HT1080 (cell line): ENCODE results near the gene GINS1. TPM values are rescaled to one million over a fixed set of nuclear protein-coding genes. Genes with fewer than 3 reads are reported as not detected.
"Not testable (repeated sequence)": the region's sequence is repeated elsewhere in the genome, so short reads cannot be mapped to it uniquely, and the experiment has no call there.

ENCODE experiments used
- DNase-seq: peaks from one replicate; pipeline ENCODE4 v3.0.0-alpha.2; 2015; ENCODE audit warnings: low read depth
- total RNA-seq: library from RNA; depleted of rRNA; stranded (reverse); fragments of >200 nt; shearing (Covaris generic); gene quantifications from 2 replicates; pipeline ENCODE4 v1.2.3, GENCODE V29; 2014

Gene GINS1
- total RNA-seq, 1 experiment from 2014 or later = 36.1 TPM

DNA sequence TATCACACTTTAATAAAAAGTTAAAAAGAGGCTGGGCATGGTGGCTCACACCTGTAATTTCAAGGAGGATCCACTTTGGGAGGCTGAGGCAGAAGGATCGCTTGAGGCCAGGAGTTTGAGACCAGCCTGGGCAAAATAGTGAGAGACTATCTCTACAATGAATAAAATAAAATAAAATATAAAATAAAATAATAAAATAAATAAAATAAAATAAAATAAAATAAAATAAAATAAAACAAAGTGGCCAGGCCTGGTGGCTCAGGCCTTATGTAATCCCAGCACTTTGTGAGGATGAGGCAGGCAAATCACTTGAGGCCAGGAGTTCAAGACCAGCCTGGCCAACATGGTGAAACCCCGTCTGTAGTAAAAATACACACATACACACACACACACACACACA, 65.8 kb downstream of the GINS1 start:
- DNase-seq = not testable (repeated sequence)

DNA sequence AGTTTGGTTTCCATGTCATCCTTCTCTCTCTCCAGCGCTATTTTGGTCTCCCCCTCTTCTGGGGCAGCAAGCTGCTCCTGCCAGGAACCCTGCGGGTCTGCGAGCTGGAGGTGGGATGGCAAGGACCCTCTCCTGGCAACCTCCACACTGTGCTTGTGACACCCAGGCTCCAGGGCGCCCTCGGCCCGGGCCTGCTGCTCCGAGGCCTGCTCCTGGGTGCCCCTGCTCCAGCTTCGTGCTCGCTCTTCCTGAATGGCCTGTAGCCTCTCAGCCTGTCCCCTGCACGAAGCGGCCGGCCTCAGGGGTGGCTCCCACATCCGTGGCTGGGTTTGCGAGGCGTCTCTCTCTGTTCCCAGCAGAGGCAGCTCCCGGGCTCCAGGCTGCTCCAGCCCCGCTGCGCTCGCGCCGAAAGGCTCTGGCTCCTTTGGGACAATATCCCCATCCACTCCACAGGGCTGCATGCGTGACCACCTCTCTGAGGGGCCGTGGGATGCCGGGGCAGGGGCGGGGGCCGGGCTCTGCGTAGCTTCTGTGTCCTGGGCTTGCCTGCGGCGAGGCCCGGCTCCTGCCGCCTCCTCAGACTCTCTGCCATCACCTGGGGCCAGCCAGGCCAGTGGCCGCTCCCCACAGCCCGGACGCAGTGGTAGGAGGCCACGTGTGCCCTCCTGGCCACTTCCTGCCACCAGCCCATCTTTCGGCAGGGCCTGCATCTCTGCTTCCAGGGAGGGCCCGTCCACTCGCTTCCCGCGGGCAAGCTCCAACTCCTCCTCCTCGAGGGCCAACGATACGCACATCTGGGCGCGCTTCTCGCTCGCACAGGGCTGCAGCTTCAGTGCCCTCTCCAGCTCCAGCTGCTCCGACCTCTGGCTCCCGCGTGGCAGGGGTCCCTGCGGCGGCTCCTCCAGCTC, 68.9 kb downstream of the GINS1 start:
- no peak for DNase-seq

DNA sequence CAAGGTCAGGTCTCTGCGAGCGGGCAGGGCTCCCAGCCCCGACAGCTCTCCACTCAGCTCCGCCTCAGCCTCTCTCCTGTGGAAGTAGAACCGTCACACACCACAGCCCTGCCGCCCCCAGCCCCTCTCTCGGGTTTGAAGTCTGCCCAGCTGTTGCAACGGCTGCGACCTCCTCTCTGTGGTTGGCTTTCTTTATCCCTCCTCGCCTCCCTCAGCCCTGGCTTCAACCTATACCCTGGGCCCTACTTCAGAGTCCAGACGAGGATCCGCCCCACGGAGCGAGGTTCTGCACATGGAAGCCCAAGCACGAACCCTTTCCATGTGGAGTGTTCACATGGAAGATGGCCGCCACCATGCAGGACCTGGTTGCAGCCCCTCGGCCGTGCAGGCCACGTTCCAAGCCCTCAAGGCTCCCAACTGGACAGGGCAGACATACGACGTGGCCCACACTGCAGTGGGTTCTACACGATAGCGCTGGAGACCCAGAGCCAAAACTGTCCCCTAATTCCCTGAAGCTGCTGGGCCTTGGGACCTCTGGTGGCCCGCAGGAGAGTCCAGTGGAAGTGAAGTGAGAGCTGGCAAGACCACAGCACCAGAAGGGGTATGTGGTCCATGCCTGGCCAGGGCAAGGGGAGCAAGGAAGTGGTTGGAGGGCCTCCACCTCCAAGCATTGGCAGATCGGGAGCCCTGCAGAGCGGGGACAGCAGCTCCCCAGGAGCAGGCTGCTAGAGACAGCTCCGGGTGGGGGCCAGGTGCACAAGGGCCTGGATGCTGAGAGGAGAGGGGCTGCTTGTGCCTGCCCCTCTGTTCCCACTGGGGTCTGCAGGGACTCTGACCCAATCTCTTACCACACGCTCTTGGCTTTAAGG, 69.8 kb downstream of the GINS1 start:
- DNase-seq = no peak

DNA sequence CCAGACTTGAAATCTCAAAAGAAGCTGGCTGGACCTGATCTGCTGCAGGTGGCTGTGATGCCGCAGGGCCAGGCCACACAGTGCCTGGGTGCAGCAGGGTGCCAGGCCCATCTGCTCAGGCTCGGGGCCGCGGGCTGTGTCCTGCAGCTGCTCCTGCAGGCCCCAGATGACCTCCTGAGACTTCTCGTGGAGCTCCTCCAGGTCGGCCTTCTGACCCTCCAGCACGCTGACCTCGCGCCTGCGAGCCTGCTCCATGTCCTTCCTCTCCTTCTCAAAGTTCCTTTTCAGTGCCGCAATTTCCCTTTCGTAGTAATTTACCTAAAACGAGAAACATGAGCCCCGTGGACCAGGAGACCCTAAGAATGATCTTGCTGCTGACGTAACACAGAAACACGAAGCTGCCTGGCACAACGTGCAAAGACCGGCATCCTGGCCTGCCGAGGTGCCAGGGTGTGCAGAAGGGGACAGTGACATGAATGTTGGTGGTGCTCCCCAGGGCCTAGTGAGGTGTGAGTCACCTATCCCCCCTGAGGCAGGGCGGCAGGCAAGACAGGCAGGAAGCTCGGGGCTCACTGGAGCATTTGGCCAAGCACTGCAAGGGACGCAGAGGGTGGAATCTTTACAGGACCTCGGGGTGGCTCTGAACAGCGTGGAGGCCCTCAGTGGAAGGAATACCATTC, 71.6 kb downstream of the GINS1 start:
- DNase-seq = no peak

DNA sequence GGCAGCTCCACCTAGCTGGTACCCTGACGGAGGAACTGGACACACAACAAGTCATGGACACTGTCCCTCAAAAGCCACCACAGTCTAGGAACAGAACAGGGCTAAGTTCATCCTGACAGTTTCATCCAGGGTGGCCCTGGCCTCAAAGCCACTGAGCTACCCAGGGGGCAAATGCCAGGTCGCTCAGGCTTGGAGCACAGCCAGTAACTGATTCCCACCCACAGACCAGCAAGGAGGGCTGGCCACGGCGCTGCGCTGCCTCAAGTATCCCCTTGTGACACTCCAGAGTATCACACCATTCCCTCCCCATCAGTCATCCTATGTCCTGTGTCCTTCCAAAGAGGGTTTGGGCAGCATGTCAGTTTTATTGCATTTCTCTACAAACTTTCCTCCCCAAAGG, 72.2 kb downstream of the GINS1 start:
- no peak for DNase-seq

DNA sequence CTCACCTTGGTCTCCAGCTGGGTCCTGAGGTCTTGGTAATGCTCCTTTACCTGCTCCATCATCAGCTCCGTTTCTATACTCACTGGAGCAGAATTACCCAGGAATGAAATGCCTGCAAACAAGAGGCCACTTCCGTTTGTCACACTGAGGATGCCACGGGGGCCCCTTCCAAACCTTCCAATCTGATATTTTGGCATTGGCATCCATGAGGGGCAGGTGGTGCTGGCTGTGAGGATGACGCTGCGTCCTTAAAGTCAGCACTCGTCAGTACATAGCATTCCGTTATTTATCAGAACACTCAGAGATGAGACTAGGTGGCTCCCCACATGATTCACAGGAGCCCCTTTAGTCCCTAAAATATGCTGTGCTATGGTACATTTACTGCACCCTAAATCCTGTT, 72.7 kb downstream of the GINS1 start:
- no peak for DNase-seq

DNA sequence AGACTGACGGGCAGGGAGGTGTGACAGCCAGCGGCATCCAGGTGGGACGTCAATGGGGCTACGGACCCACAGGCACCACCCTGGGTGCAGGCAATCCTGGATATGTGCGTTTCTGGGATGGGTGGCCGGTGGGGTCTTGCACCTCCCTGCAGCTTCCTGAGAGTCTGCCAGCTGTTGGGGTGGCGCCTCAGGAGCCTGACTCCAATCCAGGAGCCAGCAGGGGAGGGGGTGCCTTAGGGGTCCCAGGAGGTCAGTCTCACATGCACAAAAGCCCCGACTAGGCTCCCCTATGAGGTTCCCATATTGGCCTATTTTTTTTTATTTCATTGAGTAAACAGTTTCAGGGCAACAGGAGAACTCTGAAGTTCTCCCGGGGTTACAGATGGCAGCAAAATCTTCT, 73.3 kb downstream of the GINS1 start:
- DNase-seq = no peak

DNA sequence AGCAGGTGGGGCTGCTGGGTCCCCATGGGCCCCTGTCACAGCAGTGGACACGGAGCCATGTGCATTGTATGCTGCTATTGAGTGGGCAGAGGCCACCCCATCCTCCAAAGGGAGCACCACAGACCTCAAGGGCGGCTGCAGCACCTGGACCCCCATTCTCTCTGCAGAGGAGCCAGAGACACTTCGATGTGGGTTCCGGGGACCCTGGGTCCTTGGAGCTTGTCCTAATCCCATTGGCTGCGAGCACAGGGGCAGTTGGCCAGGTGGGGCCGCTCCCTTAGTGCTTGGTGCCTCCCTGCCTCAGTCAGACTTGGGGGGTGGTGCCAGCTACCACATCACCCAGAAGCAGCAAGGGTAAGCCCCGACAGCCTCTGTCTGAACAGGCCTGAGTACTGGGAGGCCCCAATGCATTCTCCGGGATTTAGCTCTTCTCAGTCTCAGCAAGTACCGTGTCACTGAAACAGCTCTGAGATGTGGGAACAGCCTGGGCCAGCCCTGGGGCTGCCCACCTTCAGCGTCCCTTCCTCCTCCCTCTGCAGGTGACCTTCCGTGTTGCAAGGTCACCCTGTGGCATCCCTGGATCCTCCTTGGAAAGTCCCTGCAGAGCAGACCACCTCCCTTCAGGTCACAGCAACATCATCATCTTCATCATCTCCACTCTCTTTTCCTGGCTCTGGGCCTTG, 73.9 kb downstream of the GINS1 start:
- no peak for DNase-seq

DNA sequence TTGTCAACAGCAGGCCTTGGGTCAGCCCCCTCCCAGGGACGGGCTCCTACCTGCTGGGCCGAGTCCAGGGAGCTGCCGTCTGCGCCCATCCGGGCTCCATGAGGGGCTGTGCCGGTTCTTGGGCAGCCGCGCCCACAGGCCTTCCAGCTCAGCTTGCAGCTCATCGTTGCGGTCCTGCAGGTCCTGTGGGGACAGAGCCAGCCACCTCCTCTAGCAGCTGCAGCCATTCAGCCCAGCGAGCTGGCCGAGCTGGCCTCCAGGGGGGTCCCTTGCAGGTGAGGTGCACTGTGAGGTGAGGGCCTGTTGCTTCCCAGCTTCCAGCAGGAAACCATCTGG, 74.4 kb downstream of the GINS1 start:
- no peak for DNase-seq

DNA sequence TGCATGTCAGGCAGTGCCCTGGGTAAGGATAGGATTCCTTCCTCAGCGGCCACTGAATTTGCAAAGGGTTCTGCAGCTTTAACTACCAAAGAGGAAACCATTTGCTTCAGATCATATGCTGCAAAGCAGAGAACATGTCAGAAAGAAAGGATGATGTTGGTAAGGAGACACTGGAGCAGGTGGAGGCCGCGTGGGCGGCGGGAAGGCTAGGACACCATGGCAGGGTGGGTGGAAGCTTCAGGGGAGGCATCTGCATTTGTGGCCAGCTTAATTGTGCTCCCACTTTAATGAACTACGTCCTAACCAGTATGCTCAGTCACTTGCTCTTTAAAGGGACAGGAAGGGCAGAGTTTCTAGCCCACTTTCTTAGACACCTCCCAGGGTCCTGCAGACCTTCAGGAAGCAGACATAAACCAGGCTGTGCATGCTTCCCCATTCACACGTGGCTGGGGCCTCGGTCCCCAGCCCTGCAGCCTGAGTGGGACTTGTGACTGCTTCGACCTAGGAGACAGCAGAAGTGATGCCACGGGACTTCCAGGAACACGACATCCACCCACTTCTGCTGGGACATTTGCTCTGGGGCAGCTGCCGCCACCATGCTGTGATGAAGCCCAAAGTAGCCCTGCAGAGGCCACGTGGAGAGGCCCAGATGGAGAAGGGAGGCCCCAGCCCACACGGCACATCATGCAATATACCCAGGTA, 76.1 kb downstream of the GINS1 start:
- DNase-seq = no peak

DNA sequence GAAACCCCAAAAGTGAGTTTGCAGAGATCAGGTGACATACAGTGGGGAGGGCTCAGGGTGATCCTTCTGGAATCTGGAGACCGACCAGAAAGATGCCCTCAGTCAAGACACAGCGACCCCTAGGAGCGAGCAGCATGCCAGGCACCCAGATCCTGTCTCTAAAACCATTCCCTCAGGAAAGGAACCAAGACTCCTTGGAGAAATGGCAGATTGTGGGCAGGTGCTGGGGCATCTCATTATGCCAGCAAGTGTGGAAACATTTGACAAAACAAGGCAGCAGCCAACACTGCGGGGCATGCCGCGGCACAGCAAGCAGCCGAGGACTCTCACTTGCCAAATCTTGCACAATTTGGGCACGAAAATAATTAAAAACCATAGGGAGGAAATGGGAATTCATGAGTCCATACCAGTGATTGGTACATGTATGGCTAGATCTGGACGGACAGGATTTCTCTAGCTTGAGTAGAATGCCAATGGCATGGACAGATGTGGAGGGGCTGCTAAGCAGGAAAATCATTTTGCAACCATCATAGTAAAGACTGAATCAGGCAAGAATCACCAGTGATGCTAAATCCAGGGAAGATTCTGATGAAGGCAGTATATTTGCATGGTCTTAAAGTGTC, 76.9 kb downstream of the GINS1 start:
- DNase-seq = no peak

DNA sequence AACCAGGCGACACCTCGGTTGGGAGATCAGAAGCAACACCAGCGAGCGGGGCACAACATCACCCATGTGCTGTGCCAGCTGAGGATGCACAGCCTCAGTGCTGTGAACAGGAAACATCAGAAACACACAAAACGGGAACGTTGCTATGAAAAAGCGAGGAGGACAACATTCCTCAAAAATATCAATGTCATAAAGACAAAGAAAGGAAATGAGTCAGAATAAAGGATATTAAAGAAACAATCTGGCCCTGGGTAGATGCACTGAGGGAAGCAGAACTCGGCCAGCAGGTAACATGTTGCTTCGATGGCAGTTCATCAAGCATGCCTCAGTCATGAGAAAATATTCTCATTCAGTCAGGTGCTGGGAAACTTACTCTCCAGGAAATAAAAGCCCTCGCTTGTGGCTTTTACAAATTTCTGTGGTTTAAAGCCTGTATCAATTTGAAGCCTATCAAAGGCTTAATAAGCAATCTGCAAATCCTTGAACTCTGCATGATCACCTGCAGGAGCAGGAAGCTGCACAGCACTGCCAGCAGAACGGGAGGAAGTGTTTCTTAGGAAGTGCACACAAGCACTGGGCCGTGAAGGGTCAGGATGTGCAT, 77.5 kb downstream of the GINS1 start:
- DNase-seq = peak; percentile 59

DNA sequence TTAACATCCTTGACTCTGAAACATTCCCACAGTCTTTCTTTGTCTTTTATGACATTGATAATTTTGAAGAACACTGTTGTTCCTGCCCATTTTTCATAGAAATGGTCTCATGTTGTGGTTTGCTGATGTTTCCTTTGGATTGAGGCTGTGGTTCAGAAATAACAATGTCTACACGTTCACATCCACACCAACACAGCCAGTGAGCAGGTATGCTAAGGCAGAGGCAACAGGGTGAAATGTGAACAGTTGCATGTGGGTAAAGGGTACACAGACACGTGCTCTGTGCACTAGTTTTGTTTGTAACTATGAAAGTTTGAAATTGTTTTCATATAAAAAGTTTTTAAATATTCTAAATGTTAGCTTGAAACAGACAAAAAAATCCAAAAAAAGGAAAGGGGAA, 78.4 kb downstream of the GINS1 start:
- no peak for DNase-seq

DNA sequence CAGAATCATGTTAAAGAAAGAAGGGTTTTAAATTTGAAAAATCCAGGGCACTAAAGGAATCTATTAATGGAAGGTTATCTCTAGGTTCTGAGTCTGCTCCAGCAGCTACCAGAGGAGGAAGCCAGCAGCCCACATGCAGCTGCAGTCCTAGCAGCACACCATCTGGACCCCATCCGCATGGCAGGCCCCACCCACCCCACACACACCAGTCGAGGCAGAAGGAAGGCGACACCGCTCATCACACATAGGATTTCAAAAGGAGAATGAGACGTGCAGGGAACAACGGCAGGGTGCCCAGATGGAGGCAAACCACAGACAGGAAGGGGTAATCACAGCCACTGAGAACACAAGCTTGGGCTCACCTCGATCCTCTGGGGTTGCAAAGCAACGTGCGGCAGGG, 78.9 kb downstream of the GINS1 start:
- no peak for DNase-seq

DNA sequence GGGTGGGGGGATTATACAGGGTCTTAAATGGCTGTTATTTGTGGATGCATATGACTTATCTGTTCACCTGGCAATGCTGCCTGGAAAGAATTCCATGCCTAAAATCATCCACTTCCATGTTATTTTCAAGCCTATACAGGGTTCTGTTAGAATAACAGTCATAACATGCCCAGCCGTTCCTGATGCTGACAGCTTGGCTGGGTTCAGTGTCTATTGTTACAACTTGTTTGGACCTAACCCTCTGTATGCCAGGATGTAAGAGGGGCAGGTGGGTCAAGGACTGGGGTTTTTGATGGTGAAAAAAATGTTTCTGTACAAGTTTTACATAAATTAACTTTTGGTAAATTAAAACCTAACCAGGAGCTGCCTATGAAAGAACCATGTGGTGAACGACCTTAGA, 79.8 kb downstream of the GINS1 start:
- DNase-seq = no peak

DNA sequence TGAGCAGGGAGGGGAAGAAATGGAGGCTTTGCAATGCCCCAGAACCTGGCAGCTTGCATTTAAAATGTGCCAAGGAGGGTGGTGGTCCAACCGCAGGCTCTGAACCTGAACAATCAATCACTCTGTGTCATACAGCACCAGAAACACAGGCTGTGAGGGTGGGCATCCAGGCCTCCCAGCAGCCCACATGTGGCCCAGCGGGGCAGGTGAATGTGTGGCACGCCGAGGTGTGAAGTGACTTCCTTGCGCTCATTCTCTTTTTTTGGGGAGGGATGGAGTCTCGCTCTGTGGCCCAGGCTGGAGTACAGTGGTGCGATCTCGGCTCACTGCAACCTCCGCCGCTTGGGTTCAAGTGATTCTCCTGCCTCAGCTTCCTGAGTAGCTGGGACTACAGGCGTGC, 80.5 kb downstream of the GINS1 start:
- DNase-seq = no peak

DNA sequence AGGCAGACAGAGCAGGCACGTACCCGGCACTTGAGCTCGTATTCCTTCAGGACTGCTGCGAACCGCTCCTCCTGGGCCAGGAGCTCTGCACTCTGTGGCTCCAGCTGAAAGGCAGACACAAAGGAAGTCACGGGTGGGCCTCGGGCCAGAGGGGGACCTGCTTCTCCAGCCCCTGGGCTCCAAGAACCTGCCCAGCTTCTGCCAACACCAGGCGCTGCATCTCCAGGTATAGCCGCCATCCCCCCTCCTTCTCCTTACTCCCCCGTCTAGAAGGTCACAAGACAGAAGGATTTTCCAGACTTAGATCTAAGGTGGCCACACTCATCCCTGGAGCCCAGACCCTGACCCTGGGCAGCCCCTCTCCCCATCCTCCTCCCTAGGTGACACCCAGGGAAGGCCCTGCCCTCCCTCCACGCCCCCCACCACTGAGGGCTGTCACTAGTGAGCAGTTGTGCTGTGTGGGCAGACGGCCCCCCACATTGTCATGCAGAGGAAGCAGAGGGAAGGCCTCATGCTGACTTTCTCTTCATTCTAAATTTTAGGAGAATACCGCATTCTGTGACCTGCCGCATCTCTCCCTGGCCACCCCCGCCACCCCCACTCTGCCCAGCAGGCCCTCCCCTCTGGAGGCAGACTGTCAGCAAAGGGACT, 81.9 kb downstream of the GINS1 start:
- DNase-seq = no peak

DNA sequence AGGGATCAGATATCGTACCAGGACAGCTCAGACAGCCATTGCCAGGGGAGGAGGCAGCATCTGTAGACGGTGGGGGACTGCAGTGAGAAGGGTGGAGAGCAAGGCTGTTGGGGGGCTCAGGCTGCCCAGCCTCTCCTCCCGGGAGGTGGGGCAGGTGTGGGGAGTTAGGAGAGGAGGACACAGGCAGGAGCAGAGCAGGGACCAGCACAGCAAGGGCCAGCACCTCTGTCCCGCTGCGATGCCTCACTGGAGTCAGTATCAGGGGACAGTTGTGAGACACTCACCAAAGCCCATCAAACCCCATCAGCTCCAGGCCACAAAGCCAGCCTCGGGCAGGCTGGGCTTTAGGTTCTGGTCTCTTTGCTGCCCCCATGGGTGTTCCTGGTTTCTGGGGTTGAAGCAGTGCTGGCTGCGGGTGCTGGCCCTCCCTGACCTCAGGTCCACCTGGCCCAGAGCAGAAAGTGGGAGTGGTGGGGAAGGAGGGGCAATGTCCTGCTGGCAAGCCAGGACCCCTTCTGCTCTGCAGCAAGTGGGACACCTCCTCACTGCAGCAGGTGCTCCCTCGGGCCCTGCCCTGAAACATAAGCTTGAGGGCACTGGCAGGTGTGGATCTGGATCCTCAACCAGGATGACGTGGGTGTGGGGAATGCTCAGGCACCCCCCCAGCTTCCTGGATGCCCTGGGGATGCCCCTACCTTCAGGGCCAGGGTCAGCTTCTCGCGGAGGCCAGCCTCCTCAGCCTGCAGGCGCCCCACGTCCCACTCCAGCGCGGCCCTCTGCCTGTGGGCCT, 83.4 kb downstream of the GINS1 start:
- no peak for DNase-seq
